Renal pelvis (tissue), 4 donors: ENCODE data around the gene FAF1. TPM values are rescaled to one million over a fixed set of nuclear protein-coding genes. Genes with fewer than 3 reads are reported as not detected.

Experiments
- DNase-seq: peaks from one replicate; pipeline ENCODE4 v3.0.0-alpha.2; 2013
- polyA plus RNA-seq, 3 donors: library from polyadenylated mRNA; unstranded; fragments of 120-200 nt; gene quantifications; one replicate each; pipeline ENCODE4 v1.2.1, GENCODE V29; 2013; ENCODE audit not compliant: insufficient read length in 3 of 3

The FAF1 gene
- polyA plus RNA-seq, 3 donors, result 52.6 to 64.8 (median 58.6) TPM

- no peak for DNase-seq
Observed at GRCh38 chr1:50651476-50652263, 308.4 kb downstream of the FAF1 start.

DNA sequence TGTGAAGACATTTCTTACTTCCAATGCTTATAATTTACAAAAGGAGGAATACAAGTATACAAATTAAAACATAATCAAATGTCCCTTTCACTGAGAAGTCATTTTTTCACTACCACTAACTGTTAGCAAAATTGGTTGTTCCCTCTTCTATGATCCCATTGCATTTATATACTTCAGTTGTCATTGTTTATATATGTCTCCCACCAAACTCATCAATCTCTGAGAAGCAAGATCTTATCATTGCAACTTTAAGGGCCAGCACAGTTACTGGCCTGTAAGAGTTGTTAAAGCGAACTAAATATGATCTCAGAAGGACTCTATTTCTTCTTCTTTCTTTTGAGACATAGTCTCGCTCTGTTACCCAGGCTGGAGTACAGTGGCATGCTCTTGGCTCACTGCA, 313.5 kb downstream of the FAF1 start:
- DNase-seq, result no peak

- no peak for DNase-seq
Observed at GRCh38 chr1:50645139-50645538, 314.9 kb downstream of the FAF1 start.

- DNase-seq, result no peak
Observed at GRCh38 chr1:50644447-50645105, 315.5 kb downstream of the FAF1 start.

DNA sequence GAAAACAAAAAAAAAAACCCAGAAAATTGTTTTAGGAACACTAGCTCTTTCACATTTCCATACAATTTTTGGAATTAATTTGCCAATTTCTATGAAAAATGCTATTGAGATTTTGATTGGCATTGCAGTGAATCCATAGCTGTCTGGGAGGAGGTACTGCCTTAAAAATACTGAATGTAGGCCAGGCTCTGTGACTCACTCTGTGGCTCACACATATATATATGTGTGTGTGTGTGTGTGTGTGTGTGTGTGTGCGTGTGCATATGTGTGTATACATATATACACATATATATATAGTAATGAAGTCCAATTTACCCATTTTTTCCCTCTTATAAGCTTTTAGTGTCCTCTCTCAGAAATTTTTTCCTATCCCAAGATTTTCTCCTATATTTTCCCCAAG, 322.6 kb downstream of the FAF1 start:
- DNase-seq, result no peak

- no peak for DNase-seq
Observed at GRCh38 chr1:50634251-50634650, 325.8 kb downstream of the FAF1 start.

- DNase-seq, result no peak
Observed at GRCh38 chr1:50633465-50633864, 326.6 kb downstream of the FAF1 start.

- no peak for DNase-seq
Observed at GRCh38 chr1:50631161-50631560, 328.9 kb downstream of the FAF1 start.

DNA sequence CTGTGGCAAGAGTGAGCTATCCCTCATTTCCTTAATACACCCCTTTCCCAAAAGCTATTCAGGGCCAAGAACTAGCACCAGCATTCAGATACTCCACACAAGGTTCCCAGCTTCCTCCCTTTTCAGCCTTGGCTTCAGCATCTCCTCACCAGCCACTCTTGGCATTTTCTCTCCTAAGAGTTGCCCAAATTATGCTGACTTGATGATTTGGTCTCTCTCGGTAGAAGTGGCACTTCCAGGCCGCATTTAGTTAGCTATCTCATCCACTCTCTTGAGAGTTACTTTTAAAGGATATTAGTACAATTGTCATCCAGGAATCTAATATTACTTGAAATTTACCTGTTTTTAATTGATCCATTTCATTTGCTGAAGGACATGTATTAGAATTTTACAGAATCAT, 337.8 kb downstream of the FAF1 start:
- DNase-seq, result no peak

- no peak for DNase-seq
Observed at GRCh38 chr1:50620680-50621329, 339.3 kb downstream of the FAF1 start.

- DNase-seq, result no peak
Observed at GRCh38 chr1:50615036-50615750, 344.9 kb downstream of the FAF1 start.

DNA sequence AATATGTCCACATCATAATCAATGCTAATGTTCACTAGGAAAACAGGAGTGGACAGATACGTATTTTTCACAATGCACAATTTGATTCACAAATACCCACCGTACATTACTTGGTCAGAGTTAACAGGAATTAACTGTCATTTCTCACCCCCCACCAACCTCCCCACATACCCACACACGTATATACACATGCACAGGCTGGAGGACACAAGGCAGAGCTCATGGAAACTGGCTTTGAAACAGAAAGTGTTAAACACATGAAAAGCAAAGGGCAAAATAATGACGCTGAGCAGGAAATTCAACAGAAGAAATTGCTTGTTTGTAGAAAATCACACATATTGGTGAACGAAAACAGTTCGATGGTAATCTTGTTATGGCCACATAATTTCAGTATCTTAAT, 348.4 kb downstream of the FAF1 start:
- DNase-seq, result no peak

GRCh38 chr1:50610563-50610962, 349.5 kb downstream of the FAF1 start:
- DNase-seq, result peak; percentile 19

DNA sequence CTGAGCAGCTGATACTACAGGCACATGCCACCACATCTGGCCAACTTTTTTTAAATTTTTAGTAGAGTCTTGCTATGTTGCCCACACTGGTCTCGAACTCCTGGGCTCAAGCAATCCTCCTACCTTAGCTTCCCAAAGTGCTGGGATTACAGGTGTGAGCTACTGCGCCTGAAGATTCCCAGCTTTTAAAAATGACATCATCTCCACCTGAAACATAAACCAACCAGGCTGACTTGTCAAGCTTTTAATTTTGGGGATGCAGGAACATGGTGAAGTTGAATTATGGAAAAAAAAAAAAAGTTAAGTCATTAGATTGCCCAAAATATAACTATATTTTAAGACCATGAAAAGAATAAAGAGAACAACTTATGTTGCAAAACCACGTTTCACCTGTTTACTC, 350.6 kb downstream of the FAF1 start:
- DNase-seq, result no peak

DNA sequence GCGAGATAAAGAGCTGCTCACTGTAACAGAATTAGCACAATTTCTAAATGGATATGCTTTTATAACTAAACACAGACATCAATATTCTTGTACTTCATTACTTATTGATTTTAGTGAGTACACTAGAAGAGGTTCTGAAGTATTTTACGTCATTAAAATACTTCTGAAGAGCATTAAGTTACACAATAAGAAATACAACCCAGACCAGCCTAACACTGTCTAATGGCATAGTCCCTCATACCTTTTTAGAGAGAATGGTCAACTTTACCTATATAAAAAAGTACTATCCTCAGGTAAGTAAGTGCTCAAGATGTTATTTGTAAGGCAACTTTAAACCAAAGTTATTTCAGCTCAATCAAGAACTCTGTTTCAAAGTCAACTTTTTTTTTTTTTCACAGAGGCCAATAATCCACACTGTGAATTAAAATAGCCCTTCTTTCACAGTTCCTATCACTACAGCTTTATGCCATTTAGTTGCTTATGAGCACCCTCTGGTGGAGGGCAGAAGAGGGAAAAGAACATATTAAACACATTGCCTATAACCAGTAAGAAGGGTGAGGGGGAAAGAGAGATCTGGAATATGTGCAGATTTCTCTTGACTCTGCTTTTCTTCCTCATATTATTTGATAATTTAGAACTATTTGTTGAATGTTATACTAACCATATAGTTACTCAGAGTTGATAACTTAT, 354.7 kb downstream of the FAF1 start:
- DNase-seq, result no peak

DNA sequence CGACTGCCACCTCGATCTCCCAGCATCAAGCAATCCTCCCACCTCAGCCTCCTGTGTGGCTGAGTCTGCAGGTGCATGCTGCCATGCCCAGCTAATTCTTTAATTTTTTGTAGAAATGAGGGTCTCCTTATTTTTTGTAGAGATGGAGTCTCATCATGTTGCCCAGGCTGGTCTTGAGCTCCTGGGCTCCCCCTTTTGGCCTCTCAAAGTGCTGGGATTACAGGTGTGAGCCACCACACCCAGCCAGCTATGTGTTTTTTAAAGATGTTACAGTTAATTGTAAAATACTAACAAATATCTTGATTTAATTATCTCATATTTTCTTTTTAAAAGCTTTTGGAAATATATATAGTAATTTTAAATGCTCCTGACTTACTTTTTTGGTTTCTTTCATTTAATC, 355.5 kb downstream of the FAF1 start:
- no peak for DNase-seq

GRCh38 chr1:50603274-50604271, 356.5 kb downstream of the FAF1 start:
- no peak for DNase-seq

GRCh38 chr1:50599546-50599945, 360.5 kb downstream of the FAF1 start:
- no peak for DNase-seq

DNA sequence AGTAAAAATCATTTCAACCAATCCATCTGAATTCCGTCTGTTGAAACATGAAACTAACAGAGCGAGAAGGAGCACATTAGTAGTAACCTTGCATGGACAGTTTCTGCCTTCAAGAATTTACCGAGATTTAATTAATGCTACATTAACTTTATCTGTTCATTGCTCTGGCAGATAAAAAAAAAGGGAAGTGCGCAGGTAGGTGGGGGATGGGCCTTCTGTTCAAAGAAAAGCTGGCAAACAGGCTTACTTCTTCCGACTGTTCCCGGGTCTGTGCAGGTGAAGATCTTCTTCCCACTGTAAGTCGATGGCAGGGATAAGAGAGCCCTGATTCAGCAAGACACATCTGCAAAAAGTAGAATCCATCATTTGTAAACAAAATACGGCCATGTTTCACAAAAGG, 364.2 kb downstream of the FAF1 start:
- DNase-seq, result no peak

GRCh38 chr1:50593515-50593914, 366.6 kb downstream of the FAF1 start:
- no peak for DNase-seq

GRCh38 chr1:50591598-50591997, 368.5 kb downstream of the FAF1 start:
- DNase-seq, result no peak
